Fibroblast of pulmonary artery (primary cell): ENCODE measurements around the gene DLX2.

Source experiments
- DNase-seq: peaks from one replicate; pipeline ENCODE4 v3.0.0-alpha.2; 2010; ENCODE audit warnings: low read depth
- H3K4me3 ChIP-seq: replicated peaks from 2 replicates; pipeline ENCODE4 v1.5.1; 2011; ENCODE audit warnings: low read depth, mild to moderate bottlenecking, control low read depth, low read length, moderate library complexity
- TF ChIP-seq, protein P1 (sequence below): IDR thresholded peaks from 2 replicates; pipeline ENCODE4 v1.5.1; 2011; ENCODE audit warnings: mild to moderate bottlenecking, control low read depth, low read length, inconsistent platforms; ENCODE audit errors: missing control alignments

Gene DLX2

DNA sequence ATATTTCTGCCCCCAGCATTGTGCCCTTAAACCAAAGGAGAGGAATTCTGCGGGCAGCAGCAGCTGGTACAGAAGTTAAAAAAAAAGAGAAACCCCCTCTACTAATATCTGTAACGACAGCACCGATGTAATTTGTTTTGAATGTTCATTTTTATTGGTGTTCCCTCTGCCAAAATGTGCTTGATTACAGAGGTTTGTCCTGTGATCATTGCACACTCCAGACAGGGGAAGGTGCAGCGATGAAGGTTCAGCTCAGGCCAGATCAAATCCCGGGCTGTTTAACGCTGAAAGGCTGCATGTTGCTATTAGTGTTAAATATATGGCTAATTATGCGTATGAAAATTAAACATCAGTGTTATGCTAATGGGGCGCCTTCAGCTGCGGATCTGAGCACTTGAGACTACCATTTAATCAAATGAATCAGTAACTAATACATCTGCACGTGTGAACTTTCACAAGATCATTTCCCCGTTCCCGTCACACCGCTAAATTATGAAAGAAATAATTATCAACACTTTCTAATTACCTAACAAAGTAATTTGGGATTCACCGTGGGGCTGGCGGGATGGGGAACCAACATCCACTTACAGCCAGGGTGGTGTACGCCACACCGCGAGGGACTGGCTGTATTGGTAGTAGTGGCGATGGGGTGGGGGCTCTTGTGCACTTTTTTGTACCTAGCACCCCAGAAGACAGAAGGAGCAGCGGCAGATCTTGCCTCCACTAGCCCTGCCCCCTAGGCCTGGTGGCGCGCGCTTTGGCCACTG is 18.9 kb downstream of the DLX2 start:
- TF ChIP-seq, protein P1, sequence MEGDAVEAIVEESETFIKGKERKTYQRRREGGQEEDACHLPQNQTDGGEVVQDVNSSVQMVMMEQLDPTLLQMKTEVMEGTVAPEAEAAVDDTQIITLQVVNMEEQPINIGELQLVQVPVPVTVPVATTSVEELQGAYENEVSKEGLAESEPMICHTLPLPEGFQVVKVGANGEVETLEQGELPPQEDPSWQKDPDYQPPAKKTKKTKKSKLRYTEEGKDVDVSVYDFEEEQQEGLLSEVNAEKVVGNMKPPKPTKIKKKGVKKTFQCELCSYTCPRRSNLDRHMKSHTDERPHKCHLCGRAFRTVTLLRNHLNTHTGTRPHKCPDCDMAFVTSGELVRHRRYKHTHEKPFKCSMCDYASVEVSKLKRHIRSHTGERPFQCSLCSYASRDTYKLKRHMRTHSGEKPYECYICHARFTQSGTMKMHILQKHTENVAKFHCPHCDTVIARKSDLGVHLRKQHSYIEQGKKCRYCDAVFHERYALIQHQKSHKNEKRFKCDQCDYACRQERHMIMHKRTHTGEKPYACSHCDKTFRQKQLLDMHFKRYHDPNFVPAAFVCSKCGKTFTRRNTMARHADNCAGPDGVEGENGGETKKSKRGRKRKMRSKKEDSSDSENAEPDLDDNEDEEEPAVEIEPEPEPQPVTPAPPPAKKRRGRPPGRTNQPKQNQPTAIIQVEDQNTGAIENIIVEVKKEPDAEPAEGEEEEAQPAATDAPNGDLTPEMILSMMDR: no peak
- no peak for DNase-seq
- no peak overlapping the region for H3K4me3 ChIP-seq

GRCh38 chr2:172082944-172083627 is 19.6 kb downstream of the DLX2 start:
- TF ChIP-seq, protein P1: no peak

GRCh38 chr2:172082105-172082943 is 20.4 kb downstream of the DLX2 start:
- TF ChIP-seq, protein P1: no peak
- DNase-seq: no peak
- no peak overlapping the region for H3K4me3 ChIP-seq

More at GRCh38 chr2:172082944-172083627, 19.6 kb downstream of the DLX2 start:
- DNase-seq: no peak
- H3K4me3 ChIP-seq: no peak overlapping the region

DNA sequence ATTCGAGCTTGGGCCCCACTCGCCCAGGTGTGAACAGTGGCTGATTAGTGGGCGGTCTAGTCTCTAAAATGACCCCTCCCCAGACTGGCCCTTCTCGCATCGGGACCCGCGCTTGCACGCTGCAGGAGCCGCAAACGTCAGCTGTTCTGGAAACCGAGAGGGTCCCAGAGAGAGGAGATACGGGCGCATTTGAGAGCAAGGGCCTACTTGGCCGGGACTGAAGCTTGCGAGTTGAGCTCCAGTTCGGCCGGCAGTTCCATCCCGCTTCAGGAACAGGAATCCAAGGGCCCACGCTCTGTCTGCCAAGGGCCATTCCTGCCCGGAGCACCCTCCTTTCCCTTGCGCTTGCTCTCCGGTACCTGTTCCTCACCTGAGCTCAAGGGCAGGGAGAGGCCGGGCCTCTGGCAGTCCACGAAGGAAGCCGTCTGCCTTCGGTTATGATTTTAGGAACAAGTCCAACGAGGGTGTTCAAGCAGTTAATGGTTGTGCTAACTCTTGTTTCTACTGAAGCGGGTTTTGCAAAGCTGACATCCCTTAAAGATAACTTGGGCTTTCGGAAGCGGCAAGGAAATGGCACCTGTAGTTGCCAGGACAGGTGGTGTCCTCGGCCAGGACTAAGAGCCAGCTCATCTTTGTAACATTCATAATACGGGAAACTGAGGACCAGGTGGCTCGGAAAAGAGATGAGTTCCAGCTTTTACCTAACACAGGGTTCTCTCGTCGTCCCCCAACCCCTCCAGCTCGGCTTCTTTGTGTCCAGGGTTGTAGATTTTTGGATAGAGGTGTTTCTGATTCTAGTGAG is 21.3 kb downstream of the DLX2 start:
- TF ChIP-seq, protein P1: no peak
- no peak overlapping the region for H3K4me3 ChIP-seq
- no peak for DNase-seq

GRCh38 chr2:172080641-172081220 is 22.0 kb downstream of the DLX2 start:
- DNase-seq: no peak
- no peak overlapping the region for H3K4me3 ChIP-seq
- TF ChIP-seq, protein P1: no peak
